RPMI8226 (cell line): ENCODE measurements around the gene TMED3.
A peak's percentile ranks its signal among the peaks of the same experiment; 100 is the strongest.
"Not testable (repeated sequence)": the region's sequence is repeated elsewhere in the genome, so short reads cannot be mapped to it uniquely, and the experiment has no call there.

Experiments used
- DNase-seq: peaks from one replicate; pipeline ENCODE4 v3.0.0-alpha.2; 2015

The TMED3 gene

GRCh38 chr15:79319973-79320372, 9.1 kb downstream of the TMED3 start:
- not testable (repeated sequence) for DNase-seq

GRCh38 chr15:79321876-79322275, 11.0 kb downstream of the TMED3 start:
- no peak for DNase-seq

GRCh38 chr15:79322306-79322705, 11.4 kb downstream of the TMED3 start:
- DNase-seq, result no peak

GRCh38 chr15:79322945-79323344, 12.0 kb downstream of the TMED3 start:
- DNase-seq, result no peak

GRCh38 chr15:79329171-79329611, 18.3 kb downstream of the TMED3 start:
- peak; percentile 10 for DNase-seq

- no peak for DNase-seq
These were observed 22.1 kb downstream of the TMED3 start for GRCh38 chr15:79332824-79333510.

- no peak for DNase-seq
These were observed 26.7 kb downstream of the TMED3 start for GRCh38 chr15:79337591-79337990.

- DNase-seq, result peak; percentile 39
These were observed 28.8 kb downstream of the TMED3 start for GRCh38 chr15:79339588-79340314.

- no peak for DNase-seq
These were observed 29.3 kb downstream of the TMED3 start for GRCh38 chr15:79340315-79340602.

GRCh38 chr15:79341396-79341795, 30.5 kb downstream of the TMED3 start:
- DNase-seq, result no peak

GRCh38 chr15:79349525-79349924, 38.6 kb downstream of the TMED3 start:
- no peak for DNase-seq

- no peak for DNase-seq
These were observed 41.3 kb downstream of the TMED3 start for GRCh38 chr15:79352206-79352605.

GRCh38 chr15:79357566-79357965, 46.7 kb downstream of the TMED3 start:
- DNase-seq, result no peak

- DNase-seq, result no peak
These were observed 47.2 kb downstream of the TMED3 start for GRCh38 chr15:79358069-79358468.

- no peak for DNase-seq
These were observed 53.8 kb downstream of the TMED3 start for GRCh38 chr15:79364571-79365240.

GRCh38 chr15:79365765-79366164, 54.9 kb downstream of the TMED3 start:
- DNase-seq, result no peak

GRCh38 chr15:79366691-79367090, 55.8 kb downstream of the TMED3 start:
- no peak for DNase-seq

- DNase-seq, result no peak
These were observed 59.8 kb downstream of the TMED3 start for GRCh38 chr15:79370716-79371115.

GRCh38 chr15:79371591-79371990, 60.7 kb downstream of the TMED3 start:
- DNase-seq, result no peak

GRCh38 chr15:79372428-79372827, 61.5 kb downstream of the TMED3 start:
- DNase-seq, result no peak
